Activated CD8-positive, alpha-beta memory T cell treated with anti-CD3 and anti-CD28 coated beads, Interleukin-2, amount 50 U/mL, for 24 hours (primary cell): ENCODE measurements around the gene HIVEP3.

Experiments used
- DNase-seq: peaks from one replicate; pipeline ENCODE4 v3.0.0-alpha.2; 2020; ENCODE audit errors: extremely low read depth

Gene HIVEP3

DNA sequence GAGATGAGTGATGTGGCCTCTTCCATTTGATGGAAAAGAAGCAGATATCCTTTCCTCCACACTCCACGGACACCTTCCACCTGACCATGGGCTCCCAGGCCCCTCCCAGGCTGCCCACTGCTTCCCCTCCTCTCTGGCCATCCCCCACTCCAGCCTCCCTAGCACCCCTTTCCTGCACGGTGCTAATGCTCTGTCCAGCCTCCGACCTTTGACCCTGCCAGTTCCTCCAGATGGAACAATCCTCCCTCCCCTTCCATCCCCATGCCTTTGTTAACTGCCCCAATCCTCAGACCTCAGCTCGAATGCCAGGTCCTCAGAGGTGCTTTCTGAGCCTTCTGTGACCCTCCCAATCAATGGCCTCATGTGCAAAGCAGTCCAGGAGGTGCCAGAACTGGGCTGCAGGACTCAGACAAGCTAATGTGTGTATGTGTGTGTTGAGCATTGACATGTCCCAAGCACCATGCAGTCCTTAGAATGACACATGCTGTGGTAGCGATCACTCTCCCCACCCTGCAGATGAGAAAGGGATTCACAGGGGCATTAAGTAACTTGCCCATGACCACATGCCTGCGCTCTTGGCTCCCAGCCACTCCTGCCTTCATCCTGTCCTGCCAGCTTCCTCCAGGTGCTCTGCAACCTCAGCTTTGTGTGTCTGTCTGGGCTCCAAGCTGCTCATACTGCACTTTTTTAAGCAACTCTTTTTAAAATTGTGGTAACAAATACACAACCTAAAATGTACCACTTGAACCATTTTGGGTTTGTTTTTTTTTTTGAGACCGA lies 370.8 kb downstream of the HIVEP3 start:
- DNase-seq = no peak

GRCh38 chr1:41547336-41547735 lies 371.4 kb downstream of the HIVEP3 start:
- no peak for DNase-seq

DNA sequence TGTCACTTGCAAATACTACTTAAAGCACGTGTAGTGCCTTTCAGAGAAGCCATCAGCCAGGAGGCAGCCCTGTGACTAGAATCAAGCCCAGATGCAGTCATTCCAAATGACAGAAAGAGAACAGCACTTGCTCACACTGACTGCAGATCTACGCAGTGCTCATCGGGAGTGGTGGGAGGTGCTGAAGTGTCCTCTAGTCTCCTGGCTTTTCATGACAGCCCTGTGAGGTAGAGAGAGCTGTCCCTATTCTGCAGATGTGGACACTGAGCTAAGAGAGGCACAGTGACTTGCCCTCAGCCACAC lies 371.9 kb downstream of the HIVEP3 start:
- no peak for DNase-seq

DNA sequence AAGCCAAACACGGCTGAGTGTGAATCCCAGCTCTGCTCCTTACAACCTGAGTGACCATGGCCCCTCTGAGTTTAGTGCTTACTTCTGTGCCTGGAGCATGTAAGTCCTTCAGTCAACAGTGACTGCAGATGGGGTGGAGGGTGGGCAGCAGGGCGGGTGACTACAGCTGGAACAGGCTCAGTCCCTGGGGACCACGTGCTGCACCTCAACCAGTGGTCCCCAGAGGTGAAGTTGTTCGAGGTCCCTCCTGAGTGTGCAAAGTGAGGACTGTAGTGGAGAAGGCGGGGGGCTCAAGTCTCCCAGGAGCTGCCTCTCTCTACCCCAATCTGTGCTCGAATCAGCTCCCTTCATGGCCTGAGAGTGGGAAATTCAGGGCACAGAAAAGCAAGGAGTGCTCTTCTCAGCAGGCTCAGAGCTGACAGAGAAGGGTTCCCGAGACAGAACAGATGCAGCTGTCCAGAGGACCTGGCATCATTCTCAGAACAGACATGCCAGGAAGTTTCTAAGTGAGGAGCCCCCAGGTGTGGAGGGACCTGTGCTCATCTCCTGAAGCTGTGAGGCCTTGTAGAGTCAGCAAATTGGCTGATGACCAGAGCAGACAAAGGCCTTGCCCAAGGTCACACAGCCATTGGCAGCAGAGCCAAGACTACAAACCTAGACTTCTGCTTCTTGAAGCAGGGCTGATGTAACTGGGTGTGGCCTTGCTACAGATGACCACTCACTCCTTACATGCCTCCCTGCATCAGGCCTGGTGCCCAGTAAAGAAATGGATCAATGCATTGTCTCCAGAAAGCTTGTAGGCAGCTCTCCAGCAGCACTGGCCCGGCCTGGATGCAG lies 372.5 kb downstream of the HIVEP3 start:
- DNase-seq = no peak

GRCh38 chr1:41542196-41542930 lies 376.4 kb downstream of the HIVEP3 start:
- DNase-seq = no peak

DNA sequence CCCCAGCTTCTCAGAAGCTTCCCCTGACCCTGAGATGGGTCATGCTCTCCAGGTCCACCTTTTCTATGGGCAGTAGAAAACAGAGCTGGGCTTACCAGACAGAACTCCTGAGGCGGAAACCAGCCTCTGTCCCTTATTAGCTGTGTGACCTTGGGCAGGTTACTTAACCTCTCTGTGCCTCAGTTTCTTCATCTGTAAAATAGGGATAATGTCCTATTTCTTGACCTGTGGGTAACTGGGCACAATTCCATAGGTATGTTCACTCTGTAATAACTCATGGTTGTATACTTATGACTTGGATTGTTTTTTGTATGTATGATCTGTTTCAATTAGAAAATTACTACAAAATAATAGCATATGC lies 377.1 kb downstream of the HIVEP3 start:
- DNase-seq = no peak

- DNase-seq = no peak
Observed at GRCh38 chr1:41540886-41541591, 377.7 kb downstream of the HIVEP3 start.

DNA sequence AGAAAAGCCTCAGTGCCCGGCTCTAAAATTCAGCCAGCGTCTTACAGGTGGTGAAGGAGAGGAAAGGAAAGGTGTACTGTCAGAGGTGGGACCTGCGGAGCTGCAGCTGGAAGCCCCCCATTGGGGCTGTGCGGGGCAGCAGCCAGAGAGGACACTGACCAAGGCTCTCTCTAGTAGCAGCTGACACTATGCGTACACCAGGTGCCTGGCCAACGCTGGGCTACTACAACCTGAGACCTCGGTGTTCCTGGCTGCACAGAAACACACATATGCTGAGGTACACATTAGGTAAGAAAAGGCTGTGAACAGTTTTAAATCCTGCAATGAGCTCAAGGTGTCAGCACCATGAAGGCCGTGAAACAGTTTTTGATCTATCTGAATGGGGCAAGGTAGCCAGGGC lies 378.7 kb downstream of the HIVEP3 start:
- DNase-seq = no peak

DNA sequence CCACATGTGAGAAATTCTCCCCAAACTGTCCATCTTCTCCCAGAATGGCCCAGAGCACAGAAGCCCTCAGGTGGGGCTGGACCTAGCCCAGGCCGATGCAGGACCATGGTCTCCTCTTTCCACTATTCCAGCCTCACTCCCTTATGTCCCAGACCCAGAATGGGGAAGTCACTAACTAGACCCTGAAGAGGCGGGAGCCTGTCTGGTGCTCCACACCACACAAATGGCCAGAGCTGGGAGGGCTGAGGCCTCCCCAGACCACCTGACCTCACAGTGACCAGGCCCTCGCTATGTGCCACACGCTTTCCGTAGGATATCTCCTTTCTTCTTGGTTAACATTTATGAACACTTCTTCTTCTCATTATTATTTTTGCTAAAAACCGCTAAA lies 379.3 kb downstream of the HIVEP3 start:
- DNase-seq = no peak

- no peak for DNase-seq
Observed at GRCh38 chr1:41538741-41539417, 379.8 kb downstream of the HIVEP3 start.

DNA sequence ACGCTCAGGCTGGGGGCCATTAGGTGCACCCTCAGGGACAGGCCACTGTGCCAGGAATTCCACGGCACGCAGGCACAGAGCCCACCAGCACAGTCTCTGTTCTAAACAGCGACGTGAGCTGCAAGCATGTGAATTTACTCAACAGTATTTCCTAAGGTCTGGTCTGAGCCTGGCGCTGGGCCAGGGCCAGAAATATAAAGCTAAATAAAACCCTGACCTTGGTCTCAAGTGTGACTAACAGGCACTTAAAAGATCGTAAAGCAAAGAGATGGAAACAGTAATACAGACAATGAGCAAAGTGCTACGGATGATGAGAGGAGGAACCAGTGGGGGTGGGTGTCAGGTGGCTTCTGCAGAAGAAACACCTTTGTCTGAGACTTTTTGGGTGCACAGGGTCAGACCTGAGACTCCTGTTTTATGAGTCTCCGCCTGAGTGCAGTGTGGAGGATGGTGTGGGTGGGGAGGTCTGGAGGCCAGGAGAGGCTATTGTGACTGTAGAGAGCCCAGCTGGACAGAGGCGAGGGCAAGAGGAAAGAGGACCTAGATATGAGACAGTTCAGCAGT lies 380.9 kb downstream of the HIVEP3 start:
- no peak for DNase-seq

GRCh38 chr1:41537251-41537650 lies 381.5 kb downstream of the HIVEP3 start:
- DNase-seq = no peak

DNA sequence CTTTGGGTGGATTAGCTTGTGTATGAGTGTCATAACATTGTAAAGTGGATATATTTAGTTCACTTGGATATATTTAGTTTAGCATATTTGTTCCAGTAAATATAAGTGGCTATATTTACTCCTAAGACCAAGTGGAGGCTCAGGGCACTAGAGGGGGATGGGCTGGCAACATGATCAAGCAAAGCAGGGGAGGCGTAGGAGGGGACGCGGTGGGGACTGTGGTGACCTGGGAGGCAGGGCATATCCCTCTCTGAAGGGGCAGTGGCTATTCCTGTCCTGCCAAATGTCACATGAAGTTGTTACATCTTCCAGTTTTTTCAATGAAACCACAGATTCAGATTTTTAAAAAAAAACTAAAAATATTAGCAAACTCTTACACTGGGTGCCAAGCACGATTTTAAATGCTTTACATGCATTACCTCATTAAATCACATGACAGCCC lies 382.3 kb downstream of the HIVEP3 start:
- no peak for DNase-seq

DNA sequence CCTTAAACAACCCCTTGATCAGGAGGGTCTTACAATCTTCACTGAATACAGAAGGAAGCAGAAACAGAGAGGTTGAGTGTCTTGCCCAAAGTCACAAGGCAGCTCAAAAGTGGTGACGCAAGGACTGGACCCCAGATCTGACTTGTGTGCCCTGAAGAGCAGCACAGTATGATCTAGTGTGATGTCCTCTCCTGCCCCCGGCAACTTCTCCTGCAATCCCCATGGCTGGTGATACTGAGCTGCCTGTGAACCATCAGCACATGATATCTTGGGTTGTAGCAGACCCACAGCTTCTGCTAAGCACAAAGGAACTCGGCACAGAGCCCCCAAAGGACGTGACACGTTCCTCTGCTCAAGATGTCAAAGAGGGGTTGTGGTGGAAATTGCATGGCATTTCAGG lies 383.0 kb downstream of the HIVEP3 start:
- DNase-seq = no peak

DNA sequence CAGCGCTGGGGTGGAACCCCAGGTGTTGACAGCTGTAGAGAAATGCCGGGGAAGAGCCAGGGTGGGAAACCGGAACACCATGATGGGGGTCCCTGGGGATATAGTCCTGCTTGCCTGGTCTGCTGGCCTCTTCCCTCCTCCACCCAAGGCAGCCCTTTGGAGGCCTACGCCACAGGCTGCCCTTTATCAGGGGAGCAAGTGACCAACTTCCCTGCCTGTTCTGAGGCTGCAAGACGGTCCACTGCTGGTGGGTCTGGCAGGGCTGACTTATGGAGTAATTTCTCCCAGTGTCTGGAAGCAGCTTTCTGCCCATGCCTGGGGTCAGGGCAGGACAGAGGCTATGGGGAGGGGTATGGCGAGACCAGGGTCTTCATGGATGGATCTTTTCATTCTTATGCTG lies 383.4 kb downstream of the HIVEP3 start:
- no peak for DNase-seq

DNA sequence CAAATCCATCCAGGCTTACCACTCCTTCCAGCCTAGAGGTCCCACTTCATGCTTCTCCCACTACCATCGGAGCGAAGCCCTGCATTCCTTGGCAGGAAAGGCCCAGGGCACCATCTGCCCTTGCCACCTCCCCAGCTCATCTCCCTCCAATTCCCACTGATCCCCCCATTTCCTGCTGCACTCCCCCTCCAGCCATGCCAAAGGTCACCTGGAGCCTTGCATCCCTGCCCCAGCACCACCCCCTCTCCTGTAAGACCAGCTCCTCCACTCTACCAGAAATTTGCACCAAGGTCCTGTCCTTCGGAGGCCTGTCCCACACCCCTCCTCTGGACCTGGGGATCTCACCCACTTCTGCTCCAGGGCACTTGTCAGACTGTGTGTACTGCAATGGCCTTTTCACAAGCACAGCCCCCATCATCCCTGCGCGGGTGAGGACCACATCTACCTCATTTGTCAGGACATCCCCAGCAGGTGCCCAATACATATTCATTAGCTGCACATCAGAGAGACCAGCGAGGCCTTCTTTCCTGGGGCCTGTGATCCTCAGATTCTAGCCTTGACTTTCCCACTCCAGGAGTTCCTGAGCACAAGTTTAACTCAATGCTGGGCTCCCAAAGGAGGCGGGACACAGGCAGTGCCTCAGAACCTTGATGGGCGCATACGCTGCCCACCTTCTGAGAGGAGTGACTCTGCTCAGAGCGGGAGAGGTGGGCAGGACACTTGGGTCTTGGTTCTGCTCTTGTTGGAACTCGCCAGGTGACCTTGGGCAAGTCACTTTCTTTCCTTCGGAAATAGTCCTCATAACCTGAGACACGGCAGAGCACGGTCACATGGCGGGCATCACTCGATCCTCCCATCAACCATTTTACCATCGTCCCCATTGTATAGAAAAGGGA lies 384.3 kb downstream of the HIVEP3 start:
- no peak for DNase-seq

- no peak for DNase-seq
Observed at GRCh38 chr1:41533731-41534080, 385.0 kb downstream of the HIVEP3 start.

DNA sequence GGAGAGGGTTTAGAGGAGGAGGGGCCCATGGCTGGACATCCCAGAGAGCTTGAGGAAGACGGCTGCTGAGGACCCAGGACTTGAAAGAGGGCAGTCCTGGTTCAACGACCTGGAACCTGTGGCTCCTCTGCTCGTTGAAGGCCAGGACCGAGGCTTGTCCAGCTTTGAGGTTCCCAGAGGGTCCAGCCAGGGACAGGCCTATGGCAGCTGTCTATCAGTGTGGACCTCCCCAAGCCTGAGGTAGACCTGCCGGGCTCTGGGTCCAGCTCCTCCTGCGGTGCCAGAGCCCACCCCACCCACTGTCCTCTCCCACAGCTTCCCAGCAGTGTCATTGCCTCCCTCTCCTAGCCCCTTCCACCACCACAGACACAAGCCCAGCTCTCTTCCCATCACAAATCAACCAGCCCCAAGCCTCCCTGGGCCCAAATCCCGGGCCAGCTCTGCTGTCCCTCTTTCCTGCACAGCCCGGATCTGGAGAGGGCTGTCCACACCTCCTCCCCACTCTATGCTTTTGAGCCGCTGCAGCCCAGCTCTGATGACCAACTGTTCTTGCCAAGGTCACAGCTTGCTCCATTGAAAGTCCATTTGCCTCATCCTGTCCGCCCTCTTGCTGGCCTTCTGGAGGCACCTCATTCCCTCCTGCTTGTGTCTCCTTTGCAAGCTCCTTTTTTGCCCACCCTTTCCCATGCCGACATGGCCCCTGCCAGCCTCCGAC lies 385.5 kb downstream of the HIVEP3 start:
- no peak for DNase-seq

DNA sequence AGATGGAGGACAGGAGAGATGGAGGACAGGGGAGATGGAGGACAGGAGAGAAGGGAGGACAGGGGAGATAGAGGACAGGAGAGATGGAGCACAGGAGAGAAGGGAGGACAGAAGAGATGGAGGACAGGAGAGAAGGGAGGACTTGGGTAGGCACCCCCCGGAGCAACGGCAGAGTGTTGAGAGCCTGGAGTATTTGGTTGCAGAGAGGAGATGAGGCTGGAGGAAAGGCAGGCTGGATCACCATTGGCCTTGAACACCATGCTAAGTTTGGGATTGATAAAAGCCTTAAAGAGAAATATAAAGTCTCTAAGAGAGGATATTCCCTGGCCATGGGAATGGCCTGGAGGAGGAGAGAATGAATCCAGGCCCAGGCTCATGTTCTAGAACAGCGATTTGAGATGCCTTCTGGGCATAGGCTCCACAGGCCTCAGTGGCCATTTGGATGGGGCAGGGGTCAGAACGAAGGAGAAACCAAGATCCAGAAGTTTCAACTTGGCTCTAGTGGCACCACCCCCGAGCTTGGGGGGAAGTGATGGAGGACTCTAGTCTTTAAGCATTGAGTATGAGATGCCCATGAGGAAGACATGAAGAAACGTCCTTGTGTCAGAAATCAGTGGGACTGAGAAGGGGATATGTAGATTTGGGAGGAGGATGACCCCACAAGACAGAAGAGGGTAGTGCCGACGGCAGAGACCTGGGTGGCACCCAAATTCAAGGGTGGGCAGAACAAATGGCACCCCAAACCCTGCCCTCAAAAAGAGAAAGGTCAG lies 386.3 kb downstream of the HIVEP3 start:
- no peak for DNase-seq
